HG02870 (cell line): ENCODE data around the gene TBCA.
A peak's percentile ranks its signal among the peaks of the same experiment; 100 is the strongest.
"Not testable (repeated sequence)": the region's sequence is repeated elsewhere in the genome, so short reads cannot be mapped to it uniquely, and the experiment has no call there.

Experiments used
- ATAC-seq: cut with Tn5 transposase; IDR thresholded peaks from one replicate; pipeline ENCODE4 v1.9.1; 2021; ENCODE audit warnings: mild to moderate bottlenecking, moderate library complexity; ENCODE audit not compliant: unreplicated experiment

The TBCA gene

GRCh38 chr5:77718934-77719610 lies 57.1 kb downstream of the TBCA start:
- peak; percentile 67 for ATAC-seq

- no peak for ATAC-seq
Measured at GRCh38 chr5:77709993-77710685, 66.0 kb downstream of the TBCA start.

GRCh38 chr5:77709340-77709739 lies 66.8 kb downstream of the TBCA start:
- ATAC-seq: no peak

GRCh38 chr5:77707791-77708190 lies 68.3 kb downstream of the TBCA start:
- no peak for ATAC-seq

GRCh38 chr5:77699569-77699968 lies 76.6 kb downstream of the TBCA start:
- not testable (repeated sequence) for ATAC-seq

GRCh38 chr5:77698920-77699319 lies 77.2 kb downstream of the TBCA start:
- no peak for ATAC-seq

- no peak for ATAC-seq
Measured at GRCh38 chr5:77697692-77698091, 78.4 kb downstream of the TBCA start.

- ATAC-seq: no peak
Measured at GRCh38 chr5:77696120-77696519, 80.0 kb downstream of the TBCA start.

GRCh38 chr5:77693913-77694312 lies 82.2 kb downstream of the TBCA start:
- no peak for ATAC-seq

GRCh38 chr5:77683171-77683732 lies 92.9 kb downstream of the TBCA start:
- no peak for ATAC-seq

- ATAC-seq: no peak
Measured at GRCh38 chr5:77670526-77670925, 105.6 kb downstream of the TBCA start.

GRCh38 chr5:77669677-77670076 lies 106.5 kb downstream of the TBCA start:
- ATAC-seq: no peak

- no peak for ATAC-seq
Measured at GRCh38 chr5:77663090-77663863, 112.9 kb downstream of the TBCA start.

GRCh38 chr5:77662635-77663034 lies 113.5 kb downstream of the TBCA start:
- no peak for ATAC-seq

- no peak for ATAC-seq
Measured at GRCh38 chr5:77658662-77659061, 117.5 kb downstream of the TBCA start.

GRCh38 chr5:77651343-77651742 lies 124.8 kb downstream of the TBCA start:
- ATAC-seq: no peak

- ATAC-seq: no peak
Measured at GRCh38 chr5:77650686-77651085, 125.5 kb downstream of the TBCA start.

- no peak for ATAC-seq
Measured at GRCh38 chr5:77649776-77650175, 126.4 kb downstream of the TBCA start.

GRCh38 chr5:77645995-77646639 lies 130.0 kb downstream of the TBCA start:
- no peak for ATAC-seq

GRCh38 chr5:77645158-77645994 lies 130.8 kb downstream of the TBCA start:
- no peak for ATAC-seq
